ENCODE measurements around the gene VEZF1.

Gene VEZF1

DNA sequence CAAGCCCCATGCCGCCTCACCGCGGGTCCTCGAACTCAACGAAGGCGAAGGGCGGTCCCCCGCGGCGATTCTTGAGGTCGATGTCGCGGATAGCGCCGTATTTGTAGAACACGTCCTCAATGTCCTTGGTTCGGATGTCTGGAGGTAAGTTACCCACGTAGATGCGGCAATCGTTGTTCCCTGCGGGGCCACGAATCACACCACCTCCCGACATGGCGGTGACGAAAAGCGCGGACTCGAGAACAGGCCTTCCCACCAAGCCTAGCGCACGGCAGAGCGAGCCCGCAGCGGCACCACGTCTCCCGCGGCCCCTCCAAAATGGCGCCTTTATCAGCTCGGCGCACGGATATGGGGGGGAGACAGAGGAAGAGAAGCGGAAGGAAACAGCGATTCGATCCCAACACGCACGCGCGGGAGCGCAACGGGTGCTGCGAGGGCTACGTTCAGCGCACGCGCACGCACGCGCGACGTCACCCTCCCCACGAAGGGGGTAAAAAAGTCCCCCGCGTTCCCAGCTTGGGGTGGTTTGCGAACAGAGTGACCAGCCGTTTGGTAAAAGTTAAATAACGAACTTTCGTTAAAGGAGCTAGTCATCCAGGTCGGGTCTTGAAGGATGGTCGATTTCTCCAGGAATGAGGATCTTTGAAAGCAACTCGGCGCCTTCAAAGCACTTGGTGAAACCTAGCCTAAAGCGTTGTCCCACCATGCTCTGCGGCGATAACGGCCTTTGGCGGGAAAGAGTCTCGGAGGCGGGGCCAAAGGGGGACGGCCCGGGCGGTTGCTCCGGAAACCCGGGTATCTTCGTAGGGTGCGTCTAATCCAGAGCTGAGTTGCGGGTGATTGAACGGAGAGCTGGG, 19.1 kb upstream of the VEZF1 start, which contains the start of gene SRSF1:
Gene SRSF1, minus strand, starts transcription at position 323 of the 857 bp plus-strand sequence. Its CDS starts 109 bp downstream, at position 214.
- Histone ChIP-seq H3K9ac (peak within 1 kb of the TSS; percentile 99), H4K20me1 (ENCODE audit: insufficient read depth) (peaks cover 17% of the 10 kb centered on the region), H2AFZ (ENCODE audit: low read depth) (peak within 1 kb of the TSS; percentile 75), H3K4me3 (IDR thresholded peaks at IDR 0.05; ENCODE audit: insufficient read depth, low read depth, low read length) (no peak within 1 kb of the TSS), H3K36me3 (ENCODE audit: insufficient read depth) (peaks cover 41% of the 10 kb centered on the region; the same call in 1 of the 2 replicates), H3K27ac (peak within 1 kb of the TSS; percentile 98), H3K79me2 (ENCODE audit: insufficient read depth, low read depth) (peaks cover 38% of the 10 kb centered on the region), H3K4me2 (peak within 1 kb of the TSS; percentile 96), H3K27me3 (ENCODE audit: insufficient read depth, low read depth) (no peaks in the 10 kb centered on the region), H3K4me1 (ENCODE audit: low read depth, poor library complexity, severe bottlenecking) (peaks cover 36% of the 10 kb centered on the region)
- TF ChIP-seq, protein P1, sequence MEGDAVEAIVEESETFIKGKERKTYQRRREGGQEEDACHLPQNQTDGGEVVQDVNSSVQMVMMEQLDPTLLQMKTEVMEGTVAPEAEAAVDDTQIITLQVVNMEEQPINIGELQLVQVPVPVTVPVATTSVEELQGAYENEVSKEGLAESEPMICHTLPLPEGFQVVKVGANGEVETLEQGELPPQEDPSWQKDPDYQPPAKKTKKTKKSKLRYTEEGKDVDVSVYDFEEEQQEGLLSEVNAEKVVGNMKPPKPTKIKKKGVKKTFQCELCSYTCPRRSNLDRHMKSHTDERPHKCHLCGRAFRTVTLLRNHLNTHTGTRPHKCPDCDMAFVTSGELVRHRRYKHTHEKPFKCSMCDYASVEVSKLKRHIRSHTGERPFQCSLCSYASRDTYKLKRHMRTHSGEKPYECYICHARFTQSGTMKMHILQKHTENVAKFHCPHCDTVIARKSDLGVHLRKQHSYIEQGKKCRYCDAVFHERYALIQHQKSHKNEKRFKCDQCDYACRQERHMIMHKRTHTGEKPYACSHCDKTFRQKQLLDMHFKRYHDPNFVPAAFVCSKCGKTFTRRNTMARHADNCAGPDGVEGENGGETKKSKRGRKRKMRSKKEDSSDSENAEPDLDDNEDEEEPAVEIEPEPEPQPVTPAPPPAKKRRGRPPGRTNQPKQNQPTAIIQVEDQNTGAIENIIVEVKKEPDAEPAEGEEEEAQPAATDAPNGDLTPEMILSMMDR (conservative IDR thresholded peaks at IDR 0.05; ENCODE audit: low read depth, low read length), result no peak

DNA sequence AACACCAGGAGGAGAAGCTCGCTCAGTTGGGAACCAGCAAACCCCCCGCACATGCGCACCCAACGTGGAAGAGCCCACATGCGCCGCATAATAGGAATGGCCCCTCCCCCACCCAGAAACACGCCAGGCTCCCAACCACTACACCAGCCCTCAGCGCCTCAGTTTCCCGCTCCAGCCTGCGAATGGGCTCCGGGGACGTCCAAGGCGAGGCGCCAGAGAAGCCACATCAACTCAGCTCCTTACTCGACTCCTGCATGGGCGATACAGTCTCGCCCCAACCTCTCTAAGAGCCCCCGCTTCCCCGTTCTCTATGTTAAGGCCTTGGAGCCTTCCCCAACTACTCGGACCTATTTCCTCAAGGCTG, 18.5 kb upstream of the VEZF1 start:
- Histone ChIP-seq H3K4me3 (IDR thresholded peaks at IDR 0.05; ENCODE audit: insufficient read depth, low read depth, low read length) (no peak overlapping the region), H3K27me3 (ENCODE audit: insufficient read depth, low read depth) (no peaks in the 10 kb centered on the region), H3K4me1 (ENCODE audit: low read depth, poor library complexity, severe bottlenecking) (peaks cover 36% of the 10 kb centered on the region), H3K9ac (peak overlapping the region; percentile 99), H3K79me2 (ENCODE audit: insufficient read depth, low read depth) (peaks cover 38% of the 10 kb centered on the region), H3K4me2 (peak overlapping the region; percentile 96), H3K27ac (peak overlapping the region; percentile 98), H2AFZ (ENCODE audit: low read depth) (peak overlapping the region; percentile 75; the same call in 1 of the 2 replicates), H3K36me3 (ENCODE audit: insufficient read depth) (peaks cover 41% of the 10 kb centered on the region; the same call in 1 of the 2 replicates), H4K20me1 (ENCODE audit: insufficient read depth) (peaks cover 17% of the 10 kb centered on the region)
- TF ChIP-seq, protein P1 (conservative IDR thresholded peaks at IDR 0.05; ENCODE audit: low read depth, low read length), result no peak

DNA sequence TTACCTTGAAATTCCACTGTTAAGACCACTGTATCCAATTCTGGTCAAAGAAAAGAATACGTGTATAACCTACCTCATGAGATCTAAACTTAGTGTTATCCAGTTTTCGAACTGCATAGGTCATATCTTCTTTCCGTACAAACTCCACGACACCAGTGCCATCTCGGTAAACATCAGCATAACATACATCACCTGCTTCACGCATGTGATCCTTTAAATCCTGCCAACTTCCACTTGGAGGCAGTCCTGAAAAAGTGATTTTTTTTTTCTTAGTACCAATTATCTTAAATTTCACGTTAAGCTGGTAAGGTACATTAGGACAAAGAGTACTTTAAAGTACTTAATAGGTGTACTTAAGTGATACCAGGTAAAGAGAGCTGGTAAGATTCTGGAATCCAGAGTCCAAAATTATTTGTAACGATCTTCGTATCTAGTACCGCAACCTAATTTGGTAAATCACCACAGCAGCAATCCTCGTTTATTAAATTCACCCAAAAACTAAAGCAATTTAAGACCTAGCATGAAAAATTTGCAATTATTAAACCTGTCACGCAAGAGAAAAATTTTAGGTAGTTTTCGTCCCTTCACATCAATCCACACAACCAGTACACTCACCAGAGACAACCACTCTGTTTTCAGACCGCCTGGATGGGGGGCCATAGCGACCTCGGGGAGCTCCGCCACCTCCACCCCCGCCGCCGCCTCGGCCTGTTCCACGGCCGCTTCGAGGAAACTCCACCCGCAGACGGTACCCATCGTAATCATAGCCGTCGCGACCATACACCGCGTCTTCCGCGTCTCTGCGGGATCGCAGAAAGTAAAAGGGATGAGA, 17.9 kb upstream of the VEZF1 start:
- Histone ChIP-seq H3K36me3 (ENCODE audit: insufficient read depth) (peaks cover 41% of the 10 kb centered on the region; the same call in 1 of the 2 replicates), H3K4me3 (IDR thresholded peaks at IDR 0.05; ENCODE audit: insufficient read depth, low read depth, low read length) (no peak overlapping the region), H3K27me3 (ENCODE audit: insufficient read depth, low read depth) (no peaks in the 10 kb centered on the region), H3K79me2 (ENCODE audit: insufficient read depth, low read depth) (peaks cover 38% of the 10 kb centered on the region), H3K9ac (peak overlapping the region; percentile 99), H3K4me2 (peak overlapping the region; percentile 96), H4K20me1 (ENCODE audit: insufficient read depth) (peaks cover 20% of the 10 kb centered on the region), H3K27ac (peak overlapping the region; percentile 98), H3K4me1 (ENCODE audit: low read depth, poor library complexity, severe bottlenecking) (peaks cover 36% of the 10 kb centered on the region), H2AFZ (ENCODE audit: low read depth) (no peak overlapping the region)
- TF ChIP-seq, protein P1 (conservative IDR thresholded peaks at IDR 0.05; ENCODE audit: low read depth, low read length), result no peak

DNA sequence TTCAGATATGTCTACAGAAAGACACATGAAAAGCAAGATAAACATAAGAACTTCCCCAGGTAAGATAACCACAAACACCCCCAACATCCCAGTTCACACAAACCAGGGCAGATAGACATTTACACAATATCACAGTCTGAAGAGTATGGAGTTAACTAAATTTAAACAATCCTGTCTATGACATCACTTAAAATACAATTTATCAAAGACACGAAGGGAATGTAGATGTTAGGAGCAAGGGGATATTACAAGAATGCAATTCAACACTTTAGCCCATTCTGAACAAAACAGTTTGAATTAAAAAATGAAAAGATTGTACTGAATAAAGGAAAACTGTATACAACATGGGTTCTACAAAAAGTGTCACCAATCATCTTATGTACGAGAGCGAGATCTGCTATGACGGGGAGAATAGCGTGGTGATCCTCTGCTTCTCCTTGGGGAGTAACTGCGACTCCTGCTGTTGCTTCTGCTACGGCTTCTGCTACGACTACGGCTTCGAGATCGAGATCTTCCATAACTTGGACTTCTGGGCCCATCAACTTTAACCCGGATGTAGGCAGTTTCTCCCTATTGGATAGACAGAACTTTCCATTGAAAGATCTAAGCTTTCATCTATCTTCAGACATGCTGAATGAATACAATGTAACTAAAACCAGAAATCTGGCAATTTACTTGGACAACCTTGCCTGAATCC, 17.1 kb upstream of the VEZF1 start:
- peaks cover 21% of the 10 kb centered on the region for H4K20me1 ChIP-seq (ENCODE audit: insufficient read depth)
- peaks cover 36% of the 10 kb centered on the region for H3K4me1 ChIP-seq (ENCODE audit: low read depth, poor library complexity, severe bottlenecking)
- peak overlapping the region; percentile 99; the same call in 1 of the 2 replicates for H3K9ac ChIP-seq
- TF ChIP-seq, protein P1 (conservative IDR thresholded peaks at IDR 0.05; ENCODE audit: low read depth, low read length), result no peak
- peaks cover 41% of the 10 kb centered on the region; the same call in 1 of the 2 replicates for H3K36me3 ChIP-seq (ENCODE audit: insufficient read depth)
- no peak overlapping the region for H3K27ac ChIP-seq
- no peak overlapping the region for H2AFZ ChIP-seq (ENCODE audit: low read depth)
- H3K4me3 ChIP-seq (IDR thresholded peaks at IDR 0.05; ENCODE audit: insufficient read depth, low read depth, low read length), result no peak overlapping the region
- H3K4me2 ChIP-seq, result peak overlapping the region; percentile 96
- H3K27me3 ChIP-seq (ENCODE audit: insufficient read depth, low read depth), result no peaks in the 10 kb centered on the region
- H3K79me2 ChIP-seq (ENCODE audit: insufficient read depth, low read depth), result peaks cover 38% of the 10 kb centered on the region
